ENCODE results near the gene MARCHF11.
A peak's percentile ranks its signal among the peaks of the same experiment; 100 is the strongest.

The MARCHF11 gene

GRCh38 chr5:16128944-16129343 is 50.6 kb downstream of the MARCHF11 start:
- DNase-seq = peak; percentile 51

DNA sequence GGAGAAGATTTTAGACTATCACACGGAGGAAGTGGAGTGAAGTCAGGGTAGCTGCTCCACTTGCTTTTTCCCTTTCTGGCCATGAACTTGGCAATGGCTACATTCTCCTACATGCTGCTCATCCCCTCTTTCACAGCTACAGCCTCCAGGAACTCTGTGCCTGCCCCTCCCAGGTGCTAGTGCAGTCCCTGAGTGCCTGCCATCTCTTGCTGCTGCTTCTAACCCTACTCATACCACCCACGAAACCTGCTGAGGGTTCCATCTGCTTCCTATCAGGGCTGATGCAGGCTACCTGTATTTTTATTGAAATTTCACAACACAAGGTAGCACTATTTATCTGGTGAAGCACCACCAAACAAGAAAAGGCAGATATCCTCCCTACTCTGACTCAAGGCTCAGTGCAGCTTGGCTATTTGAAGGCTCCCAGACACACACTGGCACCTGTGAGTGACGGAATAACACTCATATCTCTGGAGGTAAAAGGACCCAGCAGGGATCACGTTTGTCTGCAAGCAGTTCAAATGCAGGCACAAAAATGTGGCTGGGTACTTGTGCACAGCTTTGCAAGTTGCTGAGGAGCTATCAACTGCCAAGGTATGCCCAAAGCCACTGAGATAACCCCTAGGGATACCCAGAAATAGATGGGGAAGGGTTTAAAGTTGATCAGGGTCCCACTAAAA is 51.6 kb downstream of the MARCHF11 start:
- no peak for DNase-seq

- DNase-seq = no peak
Observed at GRCh38 chr5:16120579-16120978, 59.0 kb downstream of the MARCHF11 start.

GRCh38 chr5:16119790-16120189 is 59.8 kb downstream of the MARCHF11 start:
- no peak for DNase-seq

- DNase-seq = no peak
Observed at GRCh38 chr5:16115140-16115539, 64.5 kb downstream of the MARCHF11 start.

DNA sequence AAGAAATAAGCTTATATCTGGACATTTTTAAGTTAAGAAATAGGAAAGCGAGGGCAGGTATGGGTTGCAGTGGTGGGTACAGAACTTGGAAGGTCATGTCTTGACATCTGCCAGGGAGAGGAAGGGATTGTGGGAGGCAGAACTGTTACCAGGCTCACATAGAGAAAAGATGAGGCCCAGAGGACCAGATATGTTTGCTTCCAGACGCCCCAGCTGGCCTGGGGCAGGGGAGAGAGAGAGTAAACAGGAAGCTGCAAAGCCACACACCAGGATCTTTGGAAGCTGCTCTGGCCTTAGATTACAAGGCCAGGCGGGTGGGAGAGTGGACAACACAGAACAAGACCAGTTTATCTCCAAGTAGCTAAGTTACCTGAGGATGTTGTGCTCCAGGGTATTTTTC is 71.2 kb downstream of the MARCHF11 start:
- DNase-seq = no peak

DNA sequence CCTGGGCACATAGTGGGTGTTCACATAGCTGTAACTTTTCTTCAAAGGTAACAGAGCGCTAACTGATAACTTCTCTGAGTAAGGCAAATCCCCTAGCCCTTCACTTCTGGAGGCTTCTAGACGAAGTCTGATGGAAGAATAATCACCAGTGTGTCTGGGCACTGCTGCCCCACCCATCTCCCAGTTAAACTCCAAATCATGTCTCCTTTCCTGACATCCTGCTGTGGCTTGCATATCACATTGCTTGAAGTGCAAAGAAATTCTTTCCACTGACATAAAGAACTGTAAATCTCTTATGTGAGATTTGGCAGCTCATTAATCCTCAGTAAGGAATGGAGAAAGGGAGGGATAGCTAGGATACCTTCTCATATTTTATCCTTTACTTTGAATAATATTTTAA is 74.6 kb downstream of the MARCHF11 start:
- no peak for DNase-seq

DNA sequence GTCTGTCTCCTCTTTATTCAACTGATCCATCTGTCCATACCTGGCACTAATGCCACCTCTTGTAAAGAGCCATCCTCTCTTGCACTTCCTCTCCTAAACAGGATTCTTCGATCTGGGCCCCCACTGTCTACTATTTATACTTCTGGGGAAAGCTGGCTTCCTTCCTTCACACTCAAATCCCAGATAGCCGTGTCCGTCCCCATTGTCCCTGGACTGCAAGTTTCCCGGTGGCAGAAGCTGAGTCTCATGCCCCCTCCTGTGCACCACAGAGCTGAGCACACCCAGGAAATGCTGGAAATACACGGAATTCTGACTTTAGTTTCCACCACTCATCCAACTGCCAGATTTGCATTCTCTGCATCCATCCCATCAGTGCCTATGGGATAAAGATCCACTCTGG is 84.0 kb downstream of the MARCHF11 start:
- no peak for DNase-seq

GRCh38 chr5:16090270-16090669 is 89.3 kb downstream of the MARCHF11 start:
- DNase-seq = no peak

GRCh38 chr5:16082982-16083381 is 96.6 kb downstream of the MARCHF11 start:
- no peak for DNase-seq

DNA sequence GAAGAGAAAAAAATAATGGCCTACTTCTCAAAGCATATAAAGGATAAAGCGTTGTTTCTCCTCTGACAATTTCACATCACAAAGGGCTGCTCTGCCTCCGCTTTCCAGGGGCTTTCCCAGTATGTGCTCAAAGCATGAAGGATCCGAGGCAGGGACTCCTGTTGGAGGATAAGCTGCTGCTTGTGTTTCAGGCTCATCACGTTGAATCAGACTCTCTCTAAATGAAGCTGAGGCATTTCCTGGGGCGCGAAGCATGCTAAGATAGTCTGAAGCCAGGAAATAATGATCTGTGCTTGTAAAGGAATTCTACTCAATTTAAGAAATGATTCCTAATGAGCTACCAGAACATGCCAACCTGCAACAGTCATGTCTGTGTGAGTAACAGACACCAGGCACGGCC is 97.5 kb downstream of the MARCHF11 start:
- DNase-seq = peak; percentile 20

DNA sequence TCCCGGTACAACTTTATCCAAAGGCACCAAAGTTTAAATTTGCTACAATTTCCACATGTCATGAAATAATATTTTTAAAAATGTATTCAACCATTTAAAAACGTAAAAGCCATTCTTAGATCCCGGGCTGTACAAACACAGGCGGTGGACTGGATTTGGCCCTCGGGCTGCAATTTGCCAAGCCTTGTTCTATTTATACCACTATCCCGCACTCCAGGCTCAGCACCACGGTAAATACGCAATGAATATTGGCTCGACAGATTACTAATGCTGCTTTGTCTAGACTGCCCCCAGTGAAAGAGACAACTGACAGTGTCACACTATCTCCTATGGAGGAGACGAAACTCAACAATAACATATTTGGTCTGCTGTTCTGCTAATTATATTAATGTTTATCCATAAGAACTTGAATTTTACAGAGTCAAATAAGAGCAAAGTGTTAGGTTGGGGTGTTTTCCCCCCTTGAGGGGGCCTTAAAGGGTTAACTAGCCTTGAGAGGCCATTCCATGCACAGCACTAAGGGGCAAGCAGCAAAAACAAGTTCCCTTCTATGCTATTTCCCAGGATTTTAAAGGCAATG is 98.1 kb downstream of the MARCHF11 start:
- no peak for DNase-seq

DNA sequence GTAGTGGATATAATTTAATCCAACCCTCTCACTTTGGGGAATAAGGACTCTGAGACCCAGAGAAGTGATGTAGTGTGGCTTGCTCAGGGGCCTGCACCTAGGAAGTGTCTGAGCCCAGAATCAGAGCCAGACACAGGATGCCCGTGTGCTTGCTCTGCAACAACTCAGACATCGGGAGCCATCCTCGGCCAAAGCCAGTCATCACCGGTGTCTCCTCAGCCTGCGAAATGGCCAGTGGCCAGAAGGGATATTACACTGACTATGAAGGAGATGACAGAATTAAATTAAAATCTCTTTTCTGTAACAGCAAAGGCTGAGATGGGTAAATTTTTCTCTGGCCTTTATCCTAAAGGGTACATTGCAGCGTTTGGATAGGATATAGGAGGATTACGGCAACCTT is 102.9 kb downstream of the MARCHF11 start:
- no peak for DNase-seq

DNA sequence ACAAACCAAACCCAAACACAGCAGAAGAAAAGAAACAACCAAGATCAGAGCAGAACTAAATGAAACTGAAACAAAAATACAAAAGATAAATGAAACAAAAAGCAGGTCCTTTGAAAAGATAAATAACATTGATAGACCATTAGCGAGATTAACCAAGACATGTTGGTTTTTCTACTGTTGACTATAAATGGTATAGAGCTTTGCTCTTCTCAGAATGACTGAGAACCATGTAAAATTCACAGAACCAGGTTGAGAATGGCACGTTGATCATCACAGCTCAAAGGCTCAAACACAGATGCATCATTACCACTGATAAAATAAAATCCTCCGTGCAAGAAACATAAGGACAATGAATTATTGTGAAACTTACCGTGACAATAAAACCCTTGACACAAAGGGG is 105.2 kb downstream of the MARCHF11 start:
- DNase-seq = no peak

DNA sequence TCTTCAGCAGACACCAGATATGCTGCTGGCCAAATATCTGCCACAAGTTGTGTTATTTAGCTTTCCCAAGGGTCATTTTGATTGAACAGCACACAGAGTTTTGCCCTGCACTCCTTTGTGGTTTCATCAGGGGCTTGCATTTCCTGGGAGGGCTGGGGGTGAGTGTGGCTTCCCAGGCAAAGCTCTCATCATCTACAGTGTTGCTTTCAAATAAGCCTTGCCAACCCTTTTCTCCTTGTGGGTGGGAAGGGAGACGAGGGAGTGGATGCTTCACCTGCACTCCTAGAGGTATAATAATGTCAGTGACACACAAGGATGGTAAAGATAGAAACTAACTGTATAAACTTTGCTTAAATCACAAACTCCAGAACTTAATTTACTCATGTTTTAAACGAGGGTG is 107.0 kb downstream of the MARCHF11 start:
- no peak for DNase-seq

DNA sequence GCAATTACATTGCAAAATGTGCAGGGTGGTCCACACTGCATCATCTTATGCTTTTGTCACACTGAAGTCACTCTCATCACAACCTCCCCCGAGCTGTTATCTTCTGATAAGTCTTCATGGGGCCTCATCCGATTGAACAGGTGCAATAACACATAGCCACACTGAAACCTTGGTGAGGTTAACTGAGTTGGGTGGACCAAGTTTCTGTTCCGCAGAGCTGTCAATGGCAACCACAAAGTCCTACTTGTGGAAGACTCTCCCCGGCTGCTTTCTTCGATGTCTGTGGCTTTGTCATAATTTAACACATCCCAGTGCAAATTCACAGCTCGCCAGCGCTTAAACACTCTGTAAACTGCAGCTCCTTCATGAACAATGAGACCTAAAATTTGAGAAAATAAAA is 112.2 kb downstream of the MARCHF11 start:
- DNase-seq = no peak

GRCh38 chr5:16066810-16067209 is 112.8 kb downstream of the MARCHF11 start:
- no peak for DNase-seq

- no peak for DNase-seq
Observed at GRCh38 chr5:16066320-16066719, 113.3 kb downstream of the MARCHF11 start.

DNA sequence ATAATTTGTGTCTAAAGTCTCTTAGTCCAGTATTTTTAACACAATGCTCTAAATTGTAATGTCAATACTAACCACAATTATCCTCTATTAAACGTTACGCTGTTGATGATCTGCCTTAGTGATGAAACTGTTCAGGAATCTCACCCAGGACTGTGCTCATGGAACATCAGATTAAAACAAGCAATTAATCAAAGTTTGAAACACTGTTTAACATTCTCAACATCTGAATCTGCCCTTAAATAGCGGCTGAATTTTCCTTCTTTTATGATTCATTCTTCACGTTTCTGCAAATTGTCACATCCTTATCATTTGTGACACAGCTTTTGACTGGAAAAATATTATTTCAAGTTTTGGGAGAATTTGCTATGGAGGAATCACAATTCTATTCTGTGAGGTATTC is 113.8 kb downstream of the MARCHF11 start:
- DNase-seq = peak; percentile 70

GRCh38 chr5:16064135-16064893 is 115.3 kb downstream of the MARCHF11 start:
- no peak for DNase-seq

GRCh38 chr5:16061163-16061562 is 118.4 kb downstream of the MARCHF11 start:
- DNase-seq = no peak

- DNase-seq = peak; percentile 83
Observed at GRCh38 chr5:16057277-16057676, 122.3 kb downstream of the MARCHF11 start.

DNA sequence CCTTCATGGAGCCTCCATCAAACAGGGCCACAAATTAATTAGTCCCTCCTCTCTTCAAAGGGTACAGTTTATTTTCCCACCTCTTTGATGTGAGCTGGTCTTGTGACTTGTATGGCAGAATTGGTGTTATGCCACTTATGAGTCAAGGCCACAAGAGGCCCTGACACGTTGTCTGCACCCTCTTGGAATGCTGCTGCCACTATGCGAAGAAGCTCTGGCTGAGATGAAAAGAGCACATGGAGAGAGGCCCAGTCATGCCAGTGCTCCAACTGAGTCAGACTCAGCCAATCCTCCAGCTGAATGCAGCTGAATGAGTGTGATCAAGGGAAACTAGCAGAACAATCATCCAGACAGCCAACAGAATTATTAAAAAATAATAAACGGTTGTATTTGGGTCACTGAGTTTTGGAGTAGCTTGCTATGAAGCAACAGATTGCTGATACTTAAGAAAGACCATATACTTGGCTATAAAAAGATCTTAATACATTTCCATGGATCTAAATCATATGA is 128.3 kb downstream of the MARCHF11 start:
- peak; percentile 69 for DNase-seq

DNA sequence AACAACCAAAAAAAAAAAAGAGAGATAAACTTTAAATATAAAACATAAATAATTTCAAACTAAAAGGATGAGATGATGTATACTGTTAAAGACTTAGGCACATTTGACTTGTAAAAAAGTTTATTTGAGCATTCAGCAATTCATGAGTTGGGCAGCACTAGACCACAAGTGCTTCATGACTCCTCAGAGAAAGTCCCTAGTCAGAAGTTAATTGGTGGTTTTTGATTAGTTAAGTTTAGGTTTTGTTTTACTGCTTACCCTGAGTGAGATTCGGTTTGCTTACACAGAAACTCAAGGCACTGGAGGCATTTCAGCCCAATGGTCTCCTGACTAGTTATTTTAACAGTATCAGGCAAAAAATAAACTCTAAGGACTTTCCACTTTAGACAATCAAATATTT is 129.2 kb downstream of the MARCHF11 start:
- DNase-seq = no peak
